HL-60/S4 (cell line): Measurements from ENCODE around the gene ALG3.

ENCODE experiments used
- in situ Hi-C: fragments of 300-500 bp; cut with MboI; formaldehyde crosslinking; loops from 2 replicates; pipeline ENCODE4 v1.14.3; 2022; ENCODE audit warnings: low sequenced_read_pairs

ALG3 gene

DNA sequence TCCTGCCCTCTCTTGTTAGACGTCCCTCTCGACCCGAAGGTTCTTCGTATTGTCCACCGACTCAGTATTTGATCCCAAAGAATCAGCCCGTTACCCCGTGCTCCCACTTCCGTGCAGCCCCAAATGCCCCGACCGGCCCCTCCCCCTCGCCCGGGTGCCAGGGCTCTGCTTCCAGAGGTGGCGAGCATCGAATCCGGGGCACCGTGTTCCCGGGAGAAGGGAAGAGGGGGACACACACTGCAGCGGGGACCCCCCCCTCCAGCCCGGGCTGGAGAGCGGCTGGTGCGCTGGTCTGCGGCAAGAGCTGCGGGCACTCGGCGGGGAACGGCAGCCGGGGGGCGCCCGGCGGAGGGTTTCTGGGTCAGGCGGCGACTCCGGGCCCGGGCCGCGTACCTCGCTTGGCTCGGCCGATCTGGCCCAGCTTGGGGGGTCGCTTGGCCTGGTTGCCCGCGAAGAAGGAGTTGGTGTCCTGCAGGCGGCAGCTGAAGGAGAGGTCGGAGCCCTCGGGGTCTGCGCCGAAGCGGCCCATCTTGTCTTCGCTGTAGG is 12.0 kb upstream of the ALG3 start:
- in situ Hi-C loops, result no loop called here

DNA sequence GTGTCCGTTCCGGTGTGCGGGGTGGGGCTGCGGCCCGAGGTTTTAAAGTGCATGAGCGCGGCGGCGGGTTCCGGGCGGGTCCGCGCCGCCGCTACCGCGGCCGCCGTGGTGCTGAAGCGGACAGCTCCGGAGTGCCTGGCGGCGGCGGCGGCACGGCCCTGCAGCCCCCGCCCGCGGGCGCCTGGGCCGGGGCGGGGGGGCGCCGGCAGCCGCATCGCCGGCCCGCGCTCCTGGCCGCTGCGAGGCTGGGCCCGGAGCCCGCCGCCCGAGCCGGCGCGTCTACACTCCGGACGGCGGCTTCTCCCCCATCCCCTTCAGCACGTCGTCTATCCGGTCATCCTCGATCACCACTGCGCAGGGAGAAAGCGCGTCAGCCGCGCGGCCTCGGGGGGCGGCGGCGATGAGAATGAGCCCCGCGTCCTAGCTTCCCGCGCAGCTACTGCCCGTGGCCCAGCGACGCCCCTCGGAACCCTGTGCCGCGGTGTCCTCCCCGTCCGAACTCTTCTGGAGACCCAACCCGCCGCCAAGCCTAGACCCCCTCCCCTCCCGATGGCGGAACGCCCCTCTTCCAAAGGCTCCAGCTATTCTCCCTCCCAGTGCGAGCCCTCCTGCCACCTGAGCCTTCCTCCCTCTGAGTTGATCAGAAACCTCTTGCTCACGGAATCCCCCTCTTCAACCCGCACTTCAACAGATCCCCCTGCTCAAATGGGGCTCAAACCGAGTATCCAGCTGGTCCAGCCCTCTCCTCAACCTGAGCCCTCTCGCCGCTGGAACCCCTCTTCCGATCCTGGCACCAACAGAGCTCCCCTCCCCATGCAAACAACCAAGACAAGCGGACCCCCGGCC is 11.3 kb upstream of the ALG3 start:
- in situ Hi-C loops, result no loop called here

DNA sequence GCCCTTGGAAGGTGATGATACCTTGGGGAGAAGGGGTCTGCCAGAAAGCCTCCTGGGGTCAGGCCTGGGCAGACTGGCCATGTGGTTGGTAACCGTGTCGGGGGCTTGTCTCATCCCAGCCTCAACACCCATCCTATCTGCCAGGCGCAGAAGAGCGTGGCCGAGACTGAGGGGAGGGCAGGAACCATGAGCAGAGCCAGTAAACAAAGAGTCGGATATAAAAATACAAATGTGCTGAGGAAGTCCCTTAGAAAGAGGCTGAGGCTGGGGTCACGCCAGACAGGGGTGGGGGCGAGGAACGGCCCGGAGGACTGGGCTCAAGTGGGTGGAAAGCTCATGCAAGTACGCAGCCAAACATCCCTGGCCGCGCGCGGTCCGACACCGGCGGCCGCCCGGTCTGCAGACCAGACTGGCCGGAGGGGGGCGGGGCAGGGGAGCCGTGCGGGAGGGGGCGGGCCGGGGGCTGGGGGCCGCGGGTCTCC is 10.7 kb upstream of the ALG3 start:
- in situ Hi-C loops, result no loop called here

DNA sequence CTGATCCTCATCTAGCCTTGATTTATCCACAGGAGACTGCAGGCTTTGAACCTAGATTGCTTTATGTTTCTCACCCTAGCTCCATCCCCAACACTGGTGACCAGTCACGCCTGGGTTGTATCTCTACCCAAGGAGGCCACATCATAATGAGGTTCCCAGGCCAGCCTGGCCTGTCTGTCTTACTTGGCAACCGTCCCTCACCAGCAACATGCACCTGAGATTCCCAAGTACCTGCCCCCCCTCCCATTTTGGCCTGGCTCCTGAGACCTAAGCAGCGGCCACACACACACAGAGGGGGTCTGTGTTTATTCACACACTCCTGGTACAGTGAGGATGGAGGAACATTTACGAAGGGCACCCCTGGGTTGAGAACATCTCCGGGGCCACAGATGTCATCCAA is 10.2 kb upstream of the ALG3 start:
- in situ Hi-C loops, result no loop called here

DNA sequence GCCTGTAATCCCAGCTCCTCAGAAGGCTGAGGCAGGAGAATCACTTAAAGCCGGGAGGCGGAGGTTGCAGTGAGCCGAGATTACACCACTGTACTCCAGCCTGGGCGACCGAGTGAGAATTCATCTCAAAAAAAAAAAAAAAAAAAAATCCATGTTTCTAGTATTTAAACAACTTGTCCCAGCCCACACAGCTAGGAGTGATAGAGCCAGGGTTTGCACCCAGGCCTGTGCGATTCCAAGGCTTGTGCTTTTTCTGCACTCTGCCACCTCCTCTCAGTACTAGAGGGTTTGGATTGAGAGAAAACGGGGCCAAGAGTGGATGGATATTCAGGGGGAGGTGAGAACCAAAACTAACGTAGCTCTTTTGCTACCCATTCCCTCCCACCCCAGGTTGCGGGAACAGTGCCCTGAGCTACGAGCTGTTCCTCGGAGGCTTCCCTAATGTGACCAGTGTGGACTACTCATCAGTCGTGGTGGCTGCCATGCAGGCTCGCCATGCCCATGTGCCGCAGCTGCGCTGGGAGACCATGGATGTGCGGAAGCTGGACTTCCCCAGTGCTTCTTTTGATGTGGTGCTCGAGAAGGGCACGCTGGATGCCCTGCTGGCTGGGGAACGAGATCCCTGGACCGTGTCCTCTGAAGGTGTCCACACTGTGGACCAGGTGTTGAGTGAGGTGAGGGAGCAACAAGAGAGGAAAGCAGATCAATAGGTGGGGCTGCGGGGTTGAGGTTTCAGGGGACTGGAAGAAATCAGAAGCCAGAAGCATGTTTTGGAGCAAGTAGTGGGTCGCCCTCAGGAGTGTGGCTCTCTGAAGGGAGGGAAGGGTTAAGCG is 8.5 kb upstream of the ALG3 start:
- in situ Hi-C loops, result no loop called here

DNA sequence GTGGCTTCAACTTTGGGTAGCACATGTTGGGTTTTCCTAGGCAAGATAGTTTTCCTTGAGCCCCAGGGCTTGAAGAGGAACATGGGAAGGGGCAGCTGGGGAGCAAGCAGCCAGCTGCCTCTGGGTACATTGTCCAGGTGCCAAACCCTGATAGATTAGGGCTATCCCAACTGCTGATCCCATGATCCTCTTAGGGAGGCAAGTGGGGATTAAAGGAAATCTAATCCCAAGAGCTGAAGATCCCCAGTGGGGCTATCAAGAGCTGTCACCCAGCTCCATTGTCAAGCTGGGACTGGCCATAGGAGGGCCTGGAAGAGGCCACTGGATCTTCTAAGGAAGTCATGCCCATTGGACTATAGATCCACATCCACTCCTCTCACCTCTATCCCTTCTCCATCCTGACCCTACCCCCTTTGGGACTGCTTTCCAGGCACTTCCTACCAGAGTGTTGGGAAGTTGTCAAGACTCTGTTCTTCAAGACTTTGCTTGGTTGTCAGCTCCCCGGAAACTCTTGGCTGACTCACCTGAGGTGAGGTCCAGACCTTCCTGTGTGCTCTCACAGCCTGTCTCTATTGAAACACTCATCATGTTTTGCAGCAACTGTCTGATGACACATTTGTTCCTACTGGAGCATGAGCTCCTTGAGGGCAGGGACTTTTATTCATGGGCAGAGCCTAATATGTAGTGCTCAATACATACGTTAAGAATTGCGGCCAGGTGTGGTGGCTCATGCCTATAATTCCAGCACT is 6.7 kb upstream of the ALG3 start:
- in situ Hi-C loops, result no loop called here

DNA sequence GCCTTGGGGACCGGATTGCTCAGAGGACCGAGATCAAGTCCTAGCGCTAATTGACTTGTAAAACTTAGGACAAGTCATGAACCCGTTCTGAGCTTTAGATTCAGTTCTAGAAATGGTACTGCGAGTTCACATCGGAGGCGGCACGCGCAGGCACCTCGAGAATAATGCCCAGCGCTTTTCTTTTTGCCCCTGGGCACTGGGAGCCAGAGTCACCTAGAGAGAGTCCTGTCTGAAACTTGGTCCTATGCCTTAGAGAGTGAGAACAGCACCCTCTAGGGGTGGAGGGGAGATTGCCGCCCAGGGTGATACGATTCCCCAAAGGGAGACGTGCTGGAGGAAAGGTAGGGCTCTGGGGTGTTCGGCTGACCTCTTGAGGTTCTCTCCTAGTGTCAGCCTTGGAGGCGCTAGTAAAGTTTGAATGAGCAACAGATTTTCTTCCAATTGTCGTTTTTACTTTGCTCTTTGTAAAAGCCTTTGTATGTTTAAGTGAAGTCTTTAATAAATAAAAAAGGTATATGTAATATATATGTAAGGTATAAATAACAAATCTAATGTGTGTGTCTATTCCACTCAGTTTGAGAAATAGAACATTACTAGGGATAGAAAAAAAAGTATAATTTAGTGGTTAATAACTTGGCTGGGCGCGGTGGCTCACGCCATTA is 1.5 kb upstream of the ALG3 start:
- in situ Hi-C loops, result no loop called here

DNA sequence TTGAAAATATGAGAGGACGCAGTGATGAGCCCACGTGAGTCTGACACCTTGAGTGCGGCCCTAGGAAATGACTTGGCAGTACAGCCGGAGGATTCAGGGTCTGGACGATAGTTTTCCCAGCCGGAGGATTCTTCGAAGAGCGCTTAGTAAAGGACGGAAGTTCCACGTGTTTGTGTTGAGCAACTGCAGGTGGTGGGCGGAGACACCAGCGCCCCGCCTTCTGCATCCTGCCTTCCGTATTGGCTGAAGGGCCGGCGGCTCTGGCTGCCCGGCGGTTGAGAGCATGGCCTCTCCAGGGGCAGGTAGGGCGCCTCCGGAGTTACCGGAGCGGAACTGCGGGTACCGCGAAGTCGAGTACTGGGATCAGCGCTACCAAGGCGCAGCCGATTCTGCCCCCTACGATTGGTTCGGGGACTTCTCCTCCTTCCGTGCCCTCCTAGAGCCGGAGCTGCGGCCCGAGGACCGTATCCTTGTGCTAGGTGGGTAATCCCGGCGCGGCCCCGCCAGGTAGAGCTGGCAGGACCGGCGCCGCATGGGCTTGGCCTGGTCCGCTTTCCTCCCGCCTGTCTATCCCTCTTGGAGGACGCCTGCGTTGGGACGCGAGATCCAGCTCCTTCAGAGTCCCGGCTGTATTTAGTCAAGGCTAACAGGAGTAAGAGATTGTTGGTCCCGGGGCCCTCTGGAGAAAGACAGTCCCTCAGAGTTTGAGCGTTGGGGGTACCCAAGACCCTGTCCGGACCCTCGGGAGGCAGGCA is 827 bp upstream of the ALG3 start, which contains the start of gene EEF1AKMT4:
EEF1AKMT4 (plus strand) TSS at position 261 of the 755 bp plus-strand sequence; CDS start at position 284, 23 bp downstream.
- in situ Hi-C loops, result no loop called here

DNA sequence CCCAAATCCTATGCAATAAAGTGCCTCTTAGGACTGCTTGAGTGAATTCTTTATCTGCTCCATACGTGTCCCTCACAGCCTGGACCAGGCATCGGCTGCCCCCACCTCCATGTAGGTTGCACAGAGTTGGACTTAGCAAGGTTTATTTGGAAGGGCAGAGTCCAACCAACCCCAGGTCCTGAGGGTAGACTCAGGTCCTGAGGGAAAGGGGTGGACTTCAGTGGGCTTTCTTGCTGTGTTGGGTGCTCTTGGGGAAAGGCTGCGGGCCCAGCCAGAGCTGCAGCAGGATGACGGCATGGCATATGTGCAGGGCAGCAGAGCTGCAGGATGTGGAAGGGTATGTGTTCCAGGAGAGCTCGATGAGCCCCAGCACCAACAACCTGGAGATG is 6.5 kb downstream of the ALG3 start:
- in situ Hi-C loops, result no loop called here

DNA sequence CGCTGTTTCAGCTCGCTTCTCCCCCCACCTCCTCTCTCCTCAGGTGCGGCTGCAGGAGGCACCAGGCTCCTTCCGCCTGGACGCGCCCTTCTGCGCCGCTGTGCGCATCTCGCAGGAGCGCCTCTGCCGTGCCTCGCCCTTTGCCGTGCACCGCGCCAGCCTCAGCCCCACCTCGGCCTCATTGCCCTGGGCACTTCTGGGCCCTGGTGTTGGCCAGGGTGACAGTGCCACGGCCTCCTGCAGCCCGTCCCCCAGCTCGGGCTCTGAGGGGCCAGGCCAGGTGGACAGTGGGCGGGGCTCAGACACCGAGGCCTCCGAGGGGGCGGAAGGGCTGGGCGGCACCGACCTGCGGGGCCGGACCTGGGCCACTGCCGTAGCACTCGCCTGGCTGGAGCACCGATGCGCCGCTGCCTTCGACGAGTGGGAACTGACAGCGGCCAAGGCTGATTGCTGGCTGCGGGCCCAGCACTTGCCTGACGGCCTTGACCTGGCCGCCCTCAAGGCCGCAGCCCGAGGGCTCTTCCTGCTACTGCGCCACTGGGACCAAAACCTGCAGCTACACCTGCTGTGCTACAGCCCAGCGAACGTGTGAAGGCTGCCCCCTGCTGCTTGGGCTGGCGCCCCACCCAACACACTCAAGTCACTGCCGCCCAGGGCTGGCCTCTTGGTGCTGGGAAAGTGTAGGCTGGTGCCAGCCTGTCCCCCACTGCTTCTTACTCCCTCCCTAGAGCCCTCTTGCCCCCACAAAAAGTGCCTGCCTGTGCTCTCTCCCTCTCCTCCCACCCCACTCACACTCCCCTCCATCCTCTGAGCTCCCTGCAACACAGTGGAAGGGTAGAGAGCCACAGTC is 7.1 kb downstream of the ALG3 start:
- in situ Hi-C loops, result no loop called here

DNA sequence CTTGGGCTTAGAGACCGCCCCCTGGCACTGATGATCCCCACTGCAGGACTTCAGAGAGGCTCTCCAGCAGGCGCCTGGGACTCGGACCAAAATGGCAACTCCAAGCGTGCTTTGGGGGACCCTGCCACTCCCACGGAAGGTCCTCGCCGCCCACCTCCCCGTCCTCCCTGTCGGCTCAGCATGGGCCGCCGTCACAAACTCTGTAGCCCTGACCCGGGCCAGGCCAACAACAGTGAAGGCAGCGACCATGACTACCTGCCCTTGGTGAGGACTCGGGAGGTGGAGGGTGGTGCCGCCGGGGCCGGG is 7.7 kb downstream of the ALG3 start:
- in situ Hi-C loops, result no loop called here

DNA sequence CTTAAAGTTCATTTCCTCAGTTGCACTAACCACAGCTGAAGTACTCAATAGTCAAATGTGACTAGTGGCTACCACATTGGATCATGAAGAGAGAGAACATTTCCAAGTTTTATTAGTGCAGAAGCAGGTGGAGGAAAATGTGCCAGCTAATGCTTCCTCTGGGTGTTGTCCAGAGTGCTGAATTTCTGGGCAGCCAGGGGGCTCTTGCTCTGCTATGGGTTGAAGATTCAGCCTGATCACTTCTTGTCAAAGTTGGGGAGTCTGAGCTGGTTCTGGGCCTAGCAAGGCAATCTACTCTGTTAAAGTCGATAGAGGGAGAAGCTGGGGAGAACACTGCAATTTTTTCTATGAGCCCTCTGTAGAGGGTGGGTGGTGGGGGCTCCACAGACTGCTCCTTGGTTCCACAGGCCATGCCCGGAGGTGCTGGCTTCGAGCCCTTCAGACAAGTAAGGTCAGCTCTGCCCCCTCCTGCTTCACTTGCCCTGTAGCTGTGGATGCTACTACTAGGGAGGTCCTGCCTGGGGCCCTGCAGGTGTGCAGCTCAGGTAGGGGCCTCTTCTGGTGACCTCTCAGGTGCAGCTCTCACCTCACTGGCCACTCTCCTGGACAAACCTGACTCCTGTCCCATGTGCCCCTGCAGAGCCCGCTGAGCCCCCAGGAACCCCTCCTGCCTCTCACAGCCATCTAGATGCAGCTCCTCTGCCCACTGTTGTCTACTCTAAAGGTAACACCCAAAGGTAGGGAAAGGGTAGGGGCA is 8.2 kb downstream of the ALG3 start:
- in situ Hi-C loops, result no loop called here

DNA sequence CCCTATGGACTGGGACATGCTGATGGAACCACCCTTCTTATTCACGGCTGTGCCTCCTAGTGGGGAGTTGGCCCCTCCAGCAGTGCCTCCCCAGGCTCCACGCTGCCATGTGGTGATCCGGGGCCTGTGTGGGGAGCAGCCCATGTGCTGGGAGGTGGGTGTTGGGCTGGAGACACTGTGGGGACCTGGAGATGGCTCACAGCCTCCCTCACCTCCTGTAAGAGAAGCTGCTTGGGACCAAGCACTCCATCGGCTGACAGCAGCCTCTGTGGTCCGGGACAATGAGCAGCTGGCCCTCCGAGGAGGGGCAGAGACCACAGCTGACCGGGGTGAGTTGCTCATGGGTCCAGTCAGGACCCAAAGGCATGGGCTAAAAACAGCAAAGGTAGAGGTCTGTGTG is 9.1 kb downstream of the ALG3 start:
- in situ Hi-C loops, result no loop called here

DNA sequence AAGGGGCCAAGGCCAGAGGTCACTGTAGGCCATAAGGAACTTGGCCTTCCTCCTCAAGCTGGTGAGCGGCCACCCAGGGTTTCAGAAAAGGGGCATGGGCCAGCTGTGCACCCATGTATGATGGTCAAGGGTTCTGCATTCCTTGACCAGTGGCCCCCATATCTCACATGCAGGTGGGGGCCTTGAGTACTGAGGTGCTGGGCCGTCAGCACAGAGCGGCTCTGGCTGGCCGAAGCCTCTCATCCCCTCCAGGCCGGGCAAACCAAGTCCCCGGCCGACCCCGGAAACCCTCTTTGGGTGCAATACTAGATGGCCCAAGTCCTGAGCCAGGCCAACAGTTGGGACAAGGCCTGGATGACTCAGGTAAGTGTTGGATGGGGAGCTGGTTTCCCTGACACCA is 9.5 kb downstream of the ALG3 start:
- in situ Hi-C loops, result no loop called here

DNA sequence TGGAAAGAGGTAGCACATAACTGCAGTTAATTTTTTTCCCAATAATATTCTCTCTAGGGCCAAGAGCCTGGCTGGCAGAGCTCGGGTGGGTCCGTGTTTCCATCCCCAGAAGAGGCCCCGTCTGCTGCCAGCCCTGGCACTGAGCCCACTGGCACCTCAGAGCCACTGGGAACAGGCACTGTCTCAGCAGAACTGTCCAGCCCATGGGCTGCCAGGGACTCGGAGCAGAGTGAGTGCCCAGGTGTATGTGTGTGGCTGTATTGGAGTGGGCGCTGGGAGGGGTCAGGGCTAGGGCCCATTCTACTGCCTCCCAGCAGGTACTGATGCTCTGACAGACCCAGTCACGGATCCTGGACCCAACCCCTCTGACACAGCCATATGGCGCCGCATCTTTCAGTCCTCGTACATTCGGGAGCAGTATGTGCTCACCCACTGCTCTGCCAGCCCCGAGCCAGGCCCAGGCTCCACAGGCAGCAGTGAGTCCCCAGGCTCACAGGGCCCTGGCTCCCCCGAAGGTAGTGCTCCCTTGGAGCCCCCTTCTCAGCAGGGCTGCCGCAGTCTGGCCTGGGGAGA is 10.4 kb downstream of the ALG3 start:
- in situ Hi-C loops, result no loop called here

DNA sequence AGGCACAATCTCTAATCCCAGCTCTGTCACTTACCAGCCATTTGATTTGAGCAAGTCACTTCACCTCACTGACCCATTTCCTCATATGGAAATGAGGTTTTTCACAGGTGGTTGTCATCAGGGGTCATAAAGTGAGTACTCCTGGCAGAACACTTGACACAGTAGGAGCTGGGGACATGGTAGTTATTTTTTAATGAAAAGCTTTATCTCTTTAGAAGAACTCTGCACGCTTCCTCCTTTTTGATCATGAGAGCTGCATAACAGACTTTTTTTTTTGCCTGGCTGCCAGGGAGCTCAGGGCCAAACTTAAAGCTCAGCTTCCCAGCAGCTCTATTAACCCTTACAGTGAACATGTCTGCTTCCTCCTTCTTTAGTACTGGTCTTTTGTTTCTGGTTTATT is 11.0 kb downstream of the ALG3 start:
- in situ Hi-C loops, result no loop called here

DNA sequence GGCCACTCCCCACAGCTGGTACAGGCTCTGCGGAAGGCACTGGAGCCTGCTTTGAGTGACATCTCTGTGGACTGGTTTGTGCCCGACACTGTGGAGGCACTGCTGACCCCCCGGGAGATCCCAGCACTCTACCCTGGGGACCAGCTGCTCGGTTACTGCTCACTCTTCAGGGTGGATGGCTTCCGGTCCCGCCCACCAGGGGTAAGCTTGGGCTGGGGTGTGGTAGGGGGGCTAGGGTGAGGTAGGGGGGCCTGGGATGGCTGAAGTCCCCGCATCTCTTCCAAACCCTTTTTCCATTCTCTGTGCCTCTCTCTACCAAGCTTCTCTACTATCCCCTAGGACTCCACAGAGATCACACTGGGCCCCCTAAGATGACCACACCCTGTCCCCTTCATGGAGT is 11.6 kb downstream of the ALG3 start:
- in situ Hi-C loops, result no loop called here

DNA sequence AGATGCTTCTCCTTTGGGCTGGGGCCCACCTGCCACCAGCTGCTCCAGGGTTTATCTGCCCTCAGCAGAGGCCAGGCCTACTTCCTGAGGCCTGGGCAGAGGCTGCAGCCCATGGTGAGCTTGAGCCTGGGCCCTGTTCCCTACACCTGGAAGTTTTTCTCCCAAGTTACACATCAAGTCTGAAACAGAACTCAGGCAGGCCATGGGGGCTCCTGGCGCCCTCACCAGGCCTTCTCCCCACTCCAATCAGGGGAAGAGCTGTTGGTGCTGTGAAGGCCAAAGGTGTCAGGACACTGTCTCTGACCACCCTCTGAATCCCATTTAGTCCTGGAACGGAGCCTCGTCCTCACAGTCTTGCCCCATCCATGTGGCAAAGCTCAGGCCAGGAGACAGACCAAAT is 12.1 kb downstream of the ALG3 start:
- in situ Hi-C loops, result no loop called here
